Kidney (tissue), 14 donors: ENCODE results near the gene ZBTB16. TPM values are rescaled to one million over a fixed set of nuclear protein-coding genes. Genes with fewer than 3 reads are reported as not detected.
"Not testable (repeated sequence)": the region's sequence is repeated elsewhere in the genome, so short reads cannot be mapped to it uniquely, and the experiment has no call there.

Source experiments
- DNase-seq, 5 donors: peaks; one replicate each; pipeline ENCODE4 v3.0.0-alpha.2; 2013 to 2020
- FAIRE-seq: peaks from 2 replicates; lab custom pipeline; 2012; peaks lifted over from hg19 to GRCh38; lab: Jason Lieb, UNC
- H3K27ac ChIP-seq, 2 donors: one replicate each; pipeline ENCODE4 v1.7.0; 2013; ENCODE audit warnings: low read depth in 2 of 2, low read length in 2 of 2, inconsistent platforms in 1 of 2
- H3K27me3 ChIP-seq: one replicate; pipeline ENCODE4 v1.7.1; 2013; ENCODE audit warnings: low read length, inconsistent platforms; ENCODE audit not compliant: control insufficient read depth, insufficient read depth
- H3K36me3 ChIP-seq, 3 donors: one replicate each; pipeline versions ENCODE4 v1.7.0 to v1.7.1; 2013; ENCODE audit warnings: low read length in 3 of 3, control low read depth in 1 of 3, inconsistent platforms in 1 of 3; ENCODE audit not compliant: insufficient read depth in 3 of 3, control insufficient read depth in 2 of 3
- H3K4me1 ChIP-seq, 3 donors: one replicate each; pipeline versions ENCODE4 v1.7.0 to v1.7.1; 2013; ENCODE audit warnings: low read length in 3 of 3, inconsistent platforms in 1 of 3, low read depth in 1 of 3; ENCODE audit not compliant: control insufficient read depth in 2 of 3, insufficient read depth in 2 of 3
- H3K4me3 ChIP-seq, 3 donors: one replicate each; pipeline versions ENCODE4 v1.7.0 to v1.8.1; 2013; ENCODE audit warnings: low read length in 3 of 3, control low read depth in 1 of 3, inconsistent platforms in 1 of 3
- H3K9ac ChIP-seq, 3 donors: one replicate each; pipeline versions ENCODE4 v1.7.0 to v1.7.1; 2013; ENCODE audit warnings: low read length in 3 of 3, control low read depth in 1 of 3, inconsistent platforms in 1 of 3
- H3K9me3 ChIP-seq, 3 donors: one replicate each; pipeline versions ENCODE4 v1.7.0 to v1.7.1; 2013; ENCODE audit warnings: low read length in 3 of 3, control low read depth in 1 of 3, inconsistent platforms in 1 of 3; ENCODE audit not compliant: control insufficient read depth in 2 of 3, insufficient read depth in 1 of 3
- CTCF ChIP-seq: IDR thresholded peaks from 3 replicates; pipeline ENCODE4 v1.5.1; 2012; ENCODE audit warnings: mild to moderate bottlenecking, moderate library complexity, borderline replicate concordance; ENCODE audit not compliant: insufficient read depth; ENCODE audit errors: extremely low read depth
- intact Hi-C: fragments of 100-400 bp; cut with DNase I; formaldehyde crosslinking; loops from one replicate; pipeline ENCODE4 v1.11.1; 2022
- polyA plus RNA-seq: library from polyadenylated mRNA; stranded (reverse); fragments of 350-450 nt; fragmentation: Illumina TruSeq; extraction: RNeasy Lipid Tissue Mini Kit (QIAGEN cat#74804); gene quantifications from one replicate; pipeline ENCODE4 v1.2.3, GENCODE V29; 2014; ENCODE audit warnings: low read depth, low replicate concordance; ENCODE audit not compliant: insufficient read depth
- total RNA-seq: library from RNA; stranded (reverse); fragmentation: NEBNext Ultra II Directional; extraction: Animal tissue kit (Norgen Biotek cat#: 25700); gene quantifications from one replicate; pipeline ENCODE4 v1.2.1, GENCODE V29; 2021
- donor health status: control.
- donor health status: control.
- donor health status: control.
- donor health status: control.
- donor health status: control.
- donor health status: DM: yes; HTN: yes; CAD: no.
- donor health status: Normal renal cell carcinoma (clear cell type).

The ZBTB16 gene
- total and polyA plus RNA-seq, 2 donors from 2014 or later: 2.5 to 126 TPM

- no peak overlapping the region for H3K27ac ChIP-seq
- peaks cover 2% of the 10 kb centered on the region for H3K27me3 ChIP-seq
- no peak overlapping the region for H3K9ac ChIP-seq
- TF ChIP-seq CTCF: no peak
- intact Hi-C loops: no loop called here
- H3K36me3 ChIP-seq: no peaks in the 10 kb centered on the region
- DNase-seq (peak in 1 of 5 donors; percentile 54), FAIRE-seq (no peak)
- no peaks in the 10 kb centered on the region for H3K9me3 ChIP-seq
- no peak overlapping the region for H3K4me3 ChIP-seq
- peaks cover 0 to 8% (median 6%) of the 10 kb centered on the region in 3 donors for H3K4me1 ChIP-seq
Measured at GRCh38 chr11:114047327-114047726, 12.2 kb upstream of the ZBTB16 start.

- H3K27ac ChIP-seq: no peak overlapping the region
- H3K4me1 ChIP-seq: peaks cover 0 to 8% (median 6%) of the 10 kb centered on the region in 3 donors
- DNase-seq (no peak), FAIRE-seq (no peak)
- no peak for TF ChIP-seq CTCF
- H3K36me3 ChIP-seq: no peaks in the 10 kb centered on the region
- H3K27me3 ChIP-seq: peaks cover 2% of the 10 kb centered on the region
- H3K4me3 ChIP-seq: no peak overlapping the region
- intact Hi-C loops: no loop called here
- H3K9me3 ChIP-seq: no peaks in the 10 kb centered on the region
- H3K9ac ChIP-seq: no peak overlapping the region
Measured at GRCh38 chr11:114049050-114049449, 10.5 kb upstream of the ZBTB16 start.

GRCh38 chr11:114049766-114050165, 9.7 kb upstream of the ZBTB16 start:
- H3K27ac ChIP-seq, FAIRE-seq, H3K4me1 ChIP-seq: not testable (repeated sequence)

GRCh38 chr11:114050258-114050927, 9.1 kb upstream of the ZBTB16 start:
- Histone ChIP-seq H3K9ac (no peak overlapping the region), H3K9me3 (no peaks in the 10 kb centered on the region), H3K36me3 (no peaks in the 10 kb centered on the region), H3K4me3 (no peak overlapping the region), H3K27ac (no peak overlapping the region), H3K4me1 (peaks cover 0 to 8% (median 0%) of the 10 kb centered on the region in 3 donors), H3K27me3 (peaks cover 2% of the 10 kb centered on the region)
- TF ChIP-seq CTCF: no peak
- FAIRE-seq (no peak), DNase-seq (no peak)
- intact Hi-C loops: no loop called here

More at GRCh38 chr11:114049766-114050165, 9.7 kb upstream of the ZBTB16 start:
- H3K36me3 ChIP-seq, H3K9ac ChIP-seq, DNase-seq, H3K27me3 ChIP-seq, intact Hi-C loops, H3K4me3 ChIP-seq, H3K9me3 ChIP-seq: not testable (repeated sequence)
